Endodermal cell (in vitro differentiated cells): ENCODE measurements around the gene RPUSD4. TPM values are rescaled to one million over a fixed set of nuclear protein-coding genes. Genes with fewer than 3 reads are reported as not detected.

Source experiments
- DNase-seq: peaks from one replicate; pipeline ENCODE4 v3.0.0-alpha.2; 2017
- H3K27ac ChIP-seq: 2 replicates; pipeline ENCODE4 v1.5.1; 2013; ENCODE audit warnings: mild to moderate bottlenecking, low read depth, low read length, moderate library complexity
- H3K27me3 ChIP-seq: 2 replicates; pipeline ENCODE4 v1.6.1; 2013; ENCODE audit warnings: mild to moderate bottlenecking, low read length, moderate library complexity; ENCODE audit not compliant: insufficient read depth, control insufficient read depth, poor library complexity, severe bottlenecking
- H3K36me3 ChIP-seq: 2 replicates; pipeline ENCODE4 v1.7.0; 2013; ENCODE audit warnings: mild to moderate bottlenecking, low read length, moderate library complexity; ENCODE audit not compliant: control insufficient read depth, insufficient read depth
- H3K4me1 ChIP-seq: one replicate; pipeline ENCODE4 v1.7.0; 2013; ENCODE audit warnings: low read length; ENCODE audit not compliant: control insufficient read depth, insufficient read depth
- H3K4me3 ChIP-seq: 2 replicates; pipeline ENCODE4 v1.5.1; 2013; ENCODE audit warnings: mild to moderate bottlenecking, low read length, moderate library complexity
- H3K9ac ChIP-seq: 2 replicates; pipeline ENCODE4 v1.6.1; 2013; ENCODE audit warnings: mild to moderate bottlenecking, low read length, moderate library complexity; ENCODE audit not compliant: poor library complexity, severe bottlenecking; ENCODE audit errors: extremely low read depth
- H3K9me3 ChIP-seq: 2 replicates; pipeline ENCODE4 v1.6.1; 2013; ENCODE audit warnings: mild to moderate bottlenecking, low read length, moderate library complexity; ENCODE audit not compliant: control insufficient read depth
- H3K27ac Mint-ChIP-seq: 2 replicates; pipeline ENCODE4 v1.8.0; 2020; ENCODE audit warnings: mixed read lengths
- H3K27me3 Mint-ChIP-seq: 2 replicates; pipeline ENCODE4 v1.8.0; 2021; ENCODE audit warnings: mild to moderate bottlenecking, mixed read lengths; ENCODE audit not compliant: insufficient read depth
- H3K36me3 Mint-ChIP-seq: 2 replicates; pipeline ENCODE4 v1.8.0; 2020; ENCODE audit warnings: low read depth, mixed read lengths
- H3K4me1 Mint-ChIP-seq: 2 replicates; pipeline ENCODE4 v1.8.0; 2020; ENCODE audit warnings: mixed read lengths
- H3K4me3 Mint-ChIP-seq: 2 replicates; pipeline ENCODE4 v1.8.0; 2020; ENCODE audit warnings: mild to moderate bottlenecking, moderate library complexity, mixed read lengths
- H3K9me3 Mint-ChIP-seq: 2 replicates; pipeline ENCODE4 v1.8.0; 2020; ENCODE audit warnings: mild to moderate bottlenecking, mixed read lengths
- CTCF ChIP-seq: fragments of 200-600 bp; sonication (generic); conservative IDR thresholded peaks from 2 replicates; pipeline ENCODE4 v1.5.0; 2021; ENCODE audit warnings: antibody characterized with exemption, mild to moderate bottlenecking
- WGBS, 2 experiments: methylation state at CpG; one replicate each; pipeline versions ENCODE4 v1.1.5 to v1.1.7; 2013; ENCODE audit warnings: missing lambda C conversion rate in 2 of 2, mixed read lengths in 1 of 2; ENCODE audit not compliant: insufficient coverage in 1 of 2, insufficient read length in 1 of 2; 5-methylcytosine and 5-hydroxymethylcytosine counted together
- total RNA-seq, 2 donors: library from RNA; stranded (reverse); fragmentation: NEBNext Ultra II Directional in 1 of 2; extraction: Animal tissue kit (Norgen Biotek cat#: 25700) in 1 of 2; gene quantifications; 2 replicates in 1 of 2; 3 replicates in 1 of 2; pipeline ENCODE4 v1.2.1, GENCODE V29; 2021

RPUSD4 gene
- total RNA-seq, 2 donors from 2014 or later, result 36.8 to 37.7 TPM

GRCh38 chr11:126188332-126189108 lies 22.9 kb downstream of the RPUSD4 start:
- no peak for TF ChIP-seq CTCF
- H3K4me1 Mint-ChIP-seq, result no peaks in the 10 kb centered on the region
- H3K27ac Mint-ChIP-seq, result no peak overlapping the region
- no peaks in the 10 kb centered on the region for H3K27me3 Mint-ChIP-seq
- peaks cover 28% of the 10 kb centered on the region for H3K36me3 Mint-ChIP-seq
- H3K9ac ChIP-seq, result no peak overlapping the region
- H3K4me1 ChIP-seq, result no peaks in the 10 kb centered on the region
- no peaks in the 10 kb centered on the region for H3K9me3 Mint-ChIP-seq
- no peaks in the 10 kb centered on the region for H3K9me3 ChIP-seq
- H3K4me3 Mint-ChIP-seq, result no peak overlapping the region
- no peak overlapping the region for H3K27ac ChIP-seq
- peaks cover 28% of the 10 kb centered on the region for H3K36me3 ChIP-seq
- H3K27me3 ChIP-seq, result no peaks in the 10 kb centered on the region
- no peak overlapping the region for H3K4me3 ChIP-seq
- WGBS, 2 experiments, result 89 to 91% methylated on average over 10 to 15 of the region's 15 CpGs
- no peak for DNase-seq

GRCh38 chr11:126186708-126187529 lies 24.5 kb downstream of the RPUSD4 start:
- H3K27me3 ChIP-seq, result no peaks in the 10 kb centered on the region
- no peak overlapping the region for H3K9ac ChIP-seq
- H3K4me1 Mint-ChIP-seq, result no peaks in the 10 kb centered on the region
- H3K36me3 Mint-ChIP-seq, result peaks cover 24% of the 10 kb centered on the region
- H3K9me3 Mint-ChIP-seq, result no peaks in the 10 kb centered on the region
- H3K4me3 ChIP-seq, result no peak overlapping the region
- WGBS, 2 experiments, result 78 to 83% methylated on average over 13 to 22 of the region's 22 CpGs
- no peak overlapping the region for H3K27ac ChIP-seq
- no peaks in the 10 kb centered on the region for H3K9me3 ChIP-seq
- H3K4me3 Mint-ChIP-seq, result no peak overlapping the region
- DNase-seq, result no peak
- H3K36me3 ChIP-seq, result peaks cover 12% of the 10 kb centered on the region
- no peak overlapping the region for H3K27ac Mint-ChIP-seq
- H3K4me1 ChIP-seq, result no peaks in the 10 kb centered on the region
- TF ChIP-seq CTCF, result peak; percentile 62
- no peaks in the 10 kb centered on the region for H3K27me3 Mint-ChIP-seq

- no peaks in the 10 kb centered on the region for H3K9me3 ChIP-seq
- no peaks in the 10 kb centered on the region for H3K4me1 Mint-ChIP-seq
- H3K9ac ChIP-seq, result no peak overlapping the region
- no peak for TF ChIP-seq CTCF
- H3K27me3 ChIP-seq, result no peaks in the 10 kb centered on the region
- 88 to 90% methylated on average over 10 to 15 of the region's 15 CpGs for WGBS, 2 experiments
- no peak overlapping the region for H3K4me3 Mint-ChIP-seq
- no peak overlapping the region for H3K27ac Mint-ChIP-seq
- H3K36me3 ChIP-seq, result peaks cover 4% of the 10 kb centered on the region
- peaks cover 17% of the 10 kb centered on the region for H3K36me3 Mint-ChIP-seq
- no peak for DNase-seq
- H3K27me3 Mint-ChIP-seq, result no peaks in the 10 kb centered on the region
- no peak overlapping the region for H3K4me3 ChIP-seq
- no peak overlapping the region for H3K27ac ChIP-seq
- no peaks in the 10 kb centered on the region for H3K4me1 ChIP-seq
- H3K9me3 Mint-ChIP-seq, result no peaks in the 10 kb centered on the region
Observed at GRCh38 chr11:126186025-126186698, 25.3 kb downstream of the RPUSD4 start.
